Tibial nerve (tissue), 4 donors: ENCODE measurements around the gene NTRK3.

ENCODE experiments used
- CTCF ChIP-seq, 5 experiments: fragments of 200-600 bp in 3 of 5; fragments of 450-650 bp in 2 of 5; sonication (generic) in 3 of 5; IDR thresholded peaks; one replicate each; pipeline ENCODE4 v1.5.1; 2016 to 2019; ENCODE audit warnings: antibody characterized with exemption in 5 of 5, mild to moderate bottlenecking in 3 of 5, moderate library complexity in 2 of 5
- EP300 ChIP-seq, 2 donors: sonication (generic); formaldehyde crosslinking; IDR thresholded peaks; one replicate each; pipeline ENCODE4 v1.6.1; 2017; ENCODE audit warnings: antibody characterized with exemption in 2 of 2, mild to moderate bottlenecking in 1 of 2
- POLR2A ChIP-seq, 2 donors: fragments of 450-650 bp; IDR thresholded peaks; one replicate each; pipeline ENCODE4 v1.6.1; 2017; ENCODE audit warnings: antibody characterized with exemption in 2 of 2, mild to moderate bottlenecking in 2 of 2, moderate library complexity in 2 of 2

GRCh38 chr15:88057836-88058235, 198.7 kb downstream of the NTRK3 start:
- TF ChIP-seq POLR2A (IDR thresholded peaks at IDR 0.05): no peak
- TF ChIP-seq CTCF (IDR thresholded peaks at IDR 0.05): no peak
- no peak for TF ChIP-seq EP300 (IDR thresholded peaks at IDR 0.05)
